Breast epithelium (tissue), 3 donors: ENCODE data around the gene GTF2H2.
"Not testable (repeated sequence)": the region's sequence is repeated elsewhere in the genome, so short reads cannot be mapped to it uniquely, and the experiment has no call there.

ENCODE experiments used
- POLR2A ChIP-seq: fragments of 450-650 bp; IDR thresholded peaks from one replicate; pipeline ENCODE4 v1.6.1; 2016; ENCODE audit warnings: antibody characterized with exemption, mild to moderate bottlenecking, moderate library complexity
- POLR2AphosphoS5 ChIP-seq, 3 donors: sonication (generic); formaldehyde crosslinking; IDR thresholded peaks; one replicate each; pipeline ENCODE4 v1.6.1; 2017; ENCODE audit warnings: antibody characterized with exemption in 3 of 3

- TF ChIP-seq POLR2A; POLR2AphosphoS5 (IDR thresholded peaks at IDR 0.05): not testable (repeated sequence)
Measured at GRCh38 chr5:71018376-71019005, 49.0 kb downstream of the GTF2H2 start.
